Endothelial cell of umbilical vein (primary cell): Measurements from ENCODE around the gene INPP4B. TPM values are rescaled to one million over a fixed set of nuclear protein-coding genes. Genes with fewer than 3 reads are reported as not detected.

Experiments
- BruUV-seq: library from RNA; stranded (reverse); fragments of 400-500 nt; replicated peaks from 2 replicates; lab custom pipeline; 2021; lab: Mats Ljungman, UMichigan
- CTCF ChIA-PET: fragments of 300-600, 350-600 bp; sonication (Branson Sonifier 250); formaldehyde crosslinking; loops from one replicate; lab custom pipeline; 2021; ENCODE audit warnings: antibody characterized with exemption, inconsistent platforms; lab: Charles Lee
- POLR2A ChIA-PET: fragments of 300-600, 350-600 bp; sonication (Branson Sonifier 250); formaldehyde crosslinking; loops from one replicate; lab custom pipeline; 2021; ENCODE audit warnings: antibody characterized with exemption, inconsistent platforms; lab: Charles Lee
- DNase-seq: peaks from one replicate; pipeline ENCODE4 v3.0.0-alpha.2; 2011; ENCODE audit warnings: low read depth, low spot score
- FAIRE-seq: peaks from 2 replicates; lab custom pipeline; 2011; peaks lifted over from hg19 to GRCh38; lab: Jason Lieb, UNC
- H2AFZ ChIP-seq: 2 replicates; pipeline ENCODE4 v1.6.0; 2012; ENCODE audit warnings: low read depth, low read length, control low read depth, inconsistent platforms
- H3K27ac ChIP-seq: 2 replicates; pipeline ENCODE4 v1.5.1; 2011; ENCODE audit warnings: low read depth, mild to moderate bottlenecking, control low read depth, low read length, moderate library complexity; ENCODE audit not compliant: insufficient read depth
- H3K27me3 ChIP-seq, 2 experiments: 2 replicates each; pipeline versions ENCODE4 v1.6.0 to v1.6.1; 2011; ENCODE audit warnings: low read length in 2 of 2, mixed read lengths in 1 of 2; ENCODE audit not compliant: control insufficient read depth in 2 of 2, insufficient read depth in 2 of 2
- H3K36me3 ChIP-seq, 2 experiments: 2 replicates in 1 of 2; 3 replicates in 1 of 2; pipeline ENCODE4 v1.5.1; 2011; ENCODE audit warnings: low read length in 2 of 2, mild to moderate bottlenecking in 1 of 2, moderate library complexity in 1 of 2; ENCODE audit not compliant: control insufficient read depth in 2 of 2, insufficient read depth in 2 of 2; ENCODE audit errors: extremely low read depth in 1 of 2
- H3K4me1 ChIP-seq: 3 replicates; pipeline ENCODE4 v1.5.1; 2011; ENCODE audit warnings: mild to moderate bottlenecking, low read length; ENCODE audit not compliant: control insufficient read depth, insufficient read depth; ENCODE audit errors: extremely low read depth
- H3K4me2 ChIP-seq: 2 replicates; pipeline ENCODE4 v1.6.1; 2011; ENCODE audit warnings: low read length, control low read depth, mixed read lengths; ENCODE audit not compliant: insufficient read depth
- H3K4me3 ChIP-seq, 3 experiments: fragments of 200-600 bp in 1 of 3; sonication (generic), shearing (Covaris generic) in 1 of 3; replicated peaks in 1 of 3; 2 replicates each; pipeline ENCODE4 v1.5.1; 2011 to 2016; ENCODE audit warnings: control low read depth in 3 of 3, low read length in 3 of 3, mild to moderate bottlenecking in 2 of 3, inconsistent platforms in 1 of 3, low read depth in 1 of 3, moderate library complexity in 1 of 3; ENCODE audit not compliant: insufficient read depth in 1 of 3
- H3K79me2 ChIP-seq: 2 replicates; pipeline ENCODE4 v1.6.0; 2012; ENCODE audit warnings: low read length, inconsistent platforms; ENCODE audit not compliant: control insufficient read depth, insufficient read depth
- H3K9ac ChIP-seq: replicated peaks from 2 replicates; pipeline ENCODE3; 2011; ENCODE audit warnings: low read length, control low read depth; ENCODE audit not compliant: insufficient read depth; ENCODE audit errors: extremely low read depth
- H3K9me1 ChIP-seq: replicated peaks from 3 replicates; pipeline ENCODE4 v1.6.0; 2011; ENCODE audit warnings: mild to moderate bottlenecking, low read length; ENCODE audit not compliant: control insufficient read depth, insufficient read depth; ENCODE audit errors: extremely low read depth
- H3K9me3 ChIP-seq: replicated peaks from 2 replicates; pipeline ENCODE4 v1.5.1; 2012; ENCODE audit warnings: low read length, inconsistent platforms; ENCODE audit not compliant: control insufficient read depth, insufficient read depth
- H4K20me1 ChIP-seq: replicated peaks from 2 replicates; pipeline ENCODE3; 2011; ENCODE audit warnings: mild to moderate bottlenecking, low read length; ENCODE audit not compliant: control insufficient read depth, insufficient read depth; ENCODE audit errors: extremely low read depth
- GATA2 ChIP-seq: IDR thresholded peaks from 2 replicates; pipeline ENCODE4 v1.7.0; 2011; ENCODE audit warnings: low read depth, mild to moderate bottlenecking, moderate library complexity, mixed read lengths, low read length; ENCODE audit not compliant: insufficient read length, insufficient read depth
- JUN ChIP-seq: IDR thresholded peaks from 2 replicates; pipeline ENCODE4 v1.6.1; 2011; ENCODE audit warnings: borderline replicate concordance, low read depth; ENCODE audit not compliant: insufficient read length, insufficient read depth
- POLR2A ChIP-seq: IDR thresholded peaks from 2 replicates; pipeline ENCODE4 v1.6.1; 2012; ENCODE audit warnings: low read depth, mild to moderate bottlenecking, control low read depth, low read length
- POLR2AphosphoS5 ChIP-seq: IDR thresholded peaks from 2 replicates; pipeline ENCODE4 v1.6.1; 2012; ENCODE audit warnings: low read depth, mild to moderate bottlenecking, control low read depth, low read length, moderate library complexity; ENCODE audit not compliant: insufficient read depth
- dilution Hi-C: fragments of 300-500 bp; cut with MboI; formaldehyde crosslinking; loops from one replicate; pipeline ENCODE4 v1.15.0; 2019; ENCODE audit warnings: low sequenced_read_pairs; ENCODE audit not compliant: extremely low pct_ligation_motif_present
- intact Hi-C: fragments of 100-400 bp; cut with micrococcal nuclease; formaldehyde crosslinking; loops from one replicate; pipeline ENCODE4 v1.10.0; 2022
- polyA plus RNA-seq, 4 experiments: library from polyadenylated mRNA; depleted of rRNA in 3 of 4; stranded (reverse) in 3 of 4; unstranded in 1 of 4; fragments of >200 nt; gene quantifications; 2 replicates each; pipeline versions ENCODE4 v1.2.1 to v1.2.3, GENCODE V29; 2011 to 2012; ENCODE audit warnings: missing spikeins in 1 of 4
- total RNA-seq: library from RNA; stranded (reverse); gene quantifications from 2 replicates; pipeline ENCODE4 v1.2.3, GENCODE V29; 2021
- TF ChIP-seq, protein P1 (sequence below): IDR thresholded peaks from 2 replicates; pipeline ENCODE4 v1.6.1; 2011; ENCODE audit not compliant: insufficient read depth, insufficient read length
- TF ChIP-seq, protein P2 (sequence below), 2 donors: IDR thresholded peaks; 1 replicate in 1 of 2; 2 replicates in 1 of 2; pipeline ENCODE4 v1.5.1; 2011; ENCODE audit warnings: low read length in 2 of 2, mild to moderate bottlenecking in 2 of 2, moderate library complexity in 2 of 2, control low read depth in 1 of 2, inconsistent platforms in 1 of 2, low read depth in 1 of 2; ENCODE audit not compliant: insufficient read depth in 1 of 2; ENCODE audit errors: extremely low read depth in 1 of 2

INPP4B gene
- total and polyA plus RNA-seq, 2 donors (not counting 3 experiments of a cell fraction or from before 2014, with no cell fraction given): 0.41 to 3.1 TPM

DNA sequence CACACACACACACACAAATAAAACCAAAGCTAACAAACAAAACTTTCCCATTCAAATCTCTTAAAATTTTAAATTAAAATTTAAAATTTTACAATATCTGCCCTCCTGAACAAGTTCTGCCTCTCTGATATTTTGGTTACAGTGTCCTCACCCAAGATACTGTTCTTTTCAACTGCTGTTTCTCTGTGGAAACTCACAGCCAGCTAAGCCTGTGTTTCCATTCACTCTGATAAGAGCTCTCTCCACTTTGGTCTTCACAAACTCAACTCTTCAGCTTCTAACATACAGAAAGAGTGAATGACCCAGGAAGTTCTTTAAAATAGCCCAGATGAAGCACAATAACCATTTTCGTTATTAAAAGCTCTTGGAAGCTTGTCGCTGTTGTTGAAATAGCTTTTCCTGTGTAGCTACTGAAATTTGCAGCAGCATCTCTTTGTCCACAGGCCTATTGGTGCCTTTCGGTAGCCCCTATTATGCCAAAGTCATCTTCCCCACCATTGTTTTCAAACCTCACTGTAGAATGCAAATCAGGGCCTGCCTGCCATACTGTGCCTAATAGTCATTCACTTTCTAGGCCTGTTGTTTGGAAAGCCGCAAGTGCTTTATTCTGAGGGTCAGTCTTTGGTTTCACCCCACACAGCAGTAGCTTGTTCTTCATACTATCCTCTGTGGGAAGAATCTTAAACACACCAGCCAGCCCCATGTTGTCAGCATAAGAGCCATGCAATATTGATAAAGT is 19.4 kb downstream of the INPP4B start:
- CTCF ChIA-PET: interaction anchor here (0.9 to 1.1 kb wide), 2 partner anchors 19 to 1390 kb away, joined by 3 read pairs; partner anchors contain the start of gene INPP4B
- Histone ChIP-seq H3K9me3 (no peaks in the 10 kb centered on the region), H3K9ac (no peak overlapping the region), H3K27me3 (no peaks in the 10 kb centered on the region), H3K79me2 (no peaks in the 10 kb centered on the region), H3K27ac (no peak overlapping the region), H3K36me3 (no peaks in the 10 kb centered on the region), H3K4me1 (no peaks in the 10 kb centered on the region), H3K4me2 (no peak overlapping the region), H4K20me1 (no peaks in the 10 kb centered on the region), H2AFZ (no peak overlapping the region), H3K9me1 (no peaks in the 10 kb centered on the region), H3K4me3 (no peak overlapping the region)
- dilution Hi-C loops (no loop called here), intact Hi-C loops (no loop called here)
- DNase-seq (no peak), FAIRE-seq (no peak)
- TF ChIP-seq POLR2AphosphoS5 (no peak), POLR2A (no peak), GATA2 (no peak), JUN (no peak)
- TF ChIP-seq, protein P1, sequence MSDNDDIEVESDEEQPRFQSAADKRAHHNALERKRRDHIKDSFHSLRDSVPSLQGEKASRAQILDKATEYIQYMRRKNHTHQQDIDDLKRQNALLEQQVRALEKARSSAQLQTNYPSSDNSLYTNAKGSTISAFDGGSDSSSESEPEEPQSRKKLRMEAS: no peak
- TF ChIP-seq, protein P2, sequence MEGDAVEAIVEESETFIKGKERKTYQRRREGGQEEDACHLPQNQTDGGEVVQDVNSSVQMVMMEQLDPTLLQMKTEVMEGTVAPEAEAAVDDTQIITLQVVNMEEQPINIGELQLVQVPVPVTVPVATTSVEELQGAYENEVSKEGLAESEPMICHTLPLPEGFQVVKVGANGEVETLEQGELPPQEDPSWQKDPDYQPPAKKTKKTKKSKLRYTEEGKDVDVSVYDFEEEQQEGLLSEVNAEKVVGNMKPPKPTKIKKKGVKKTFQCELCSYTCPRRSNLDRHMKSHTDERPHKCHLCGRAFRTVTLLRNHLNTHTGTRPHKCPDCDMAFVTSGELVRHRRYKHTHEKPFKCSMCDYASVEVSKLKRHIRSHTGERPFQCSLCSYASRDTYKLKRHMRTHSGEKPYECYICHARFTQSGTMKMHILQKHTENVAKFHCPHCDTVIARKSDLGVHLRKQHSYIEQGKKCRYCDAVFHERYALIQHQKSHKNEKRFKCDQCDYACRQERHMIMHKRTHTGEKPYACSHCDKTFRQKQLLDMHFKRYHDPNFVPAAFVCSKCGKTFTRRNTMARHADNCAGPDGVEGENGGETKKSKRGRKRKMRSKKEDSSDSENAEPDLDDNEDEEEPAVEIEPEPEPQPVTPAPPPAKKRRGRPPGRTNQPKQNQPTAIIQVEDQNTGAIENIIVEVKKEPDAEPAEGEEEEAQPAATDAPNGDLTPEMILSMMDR (IDR thresholded peaks at IDR 0.05; ENCODE audit: extremely low read depth in 1 of 2, insufficient read depth in 1 of 2, low read depth in 1 of 2, low read length in 2 of 2): no peak
- BruUV-seq: no TSS peak
- POLR2A ChIA-PET: no interaction called here
